Hematopoietic multipotent progenitor cell treated with erythropoietin and hydrocortisone succinate and interleukin-3 and kit ligand, for 17 days (in vitro differentiated cells): ENCODE results near the gene VPS37C.
"Not testable (repeated sequence)": the region's sequence is repeated elsewhere in the genome, so short reads cannot be mapped to it uniquely, and the experiment has no call there.

ENCODE experiments used
- DNase-seq: peaks from one replicate; pipeline ENCODE4 v3.0.0-alpha.2; 2015; ENCODE audit warnings: low spot score

Gene VPS37C

DNA sequence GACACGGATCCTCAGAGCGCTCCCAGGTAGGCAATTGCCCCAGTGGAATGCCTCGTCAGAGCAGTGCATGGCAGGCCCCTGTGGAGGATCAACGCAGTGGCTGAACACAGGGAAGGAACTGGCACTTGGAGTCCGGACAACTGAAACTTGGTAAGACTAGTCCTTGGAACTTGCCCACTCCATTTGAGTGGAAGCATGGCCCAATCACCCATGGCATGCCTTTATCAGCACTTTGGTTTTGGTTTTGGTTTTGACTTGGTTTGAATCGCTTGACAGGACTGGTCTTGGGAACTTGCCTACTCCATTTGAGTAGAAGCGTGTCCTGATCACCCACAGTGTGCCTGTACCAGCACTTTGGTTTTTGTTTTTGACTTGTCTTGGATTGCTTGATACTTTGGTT is 67.1 kb downstream of the VPS37C start:
- DNase-seq: not testable (repeated sequence)

DNA sequence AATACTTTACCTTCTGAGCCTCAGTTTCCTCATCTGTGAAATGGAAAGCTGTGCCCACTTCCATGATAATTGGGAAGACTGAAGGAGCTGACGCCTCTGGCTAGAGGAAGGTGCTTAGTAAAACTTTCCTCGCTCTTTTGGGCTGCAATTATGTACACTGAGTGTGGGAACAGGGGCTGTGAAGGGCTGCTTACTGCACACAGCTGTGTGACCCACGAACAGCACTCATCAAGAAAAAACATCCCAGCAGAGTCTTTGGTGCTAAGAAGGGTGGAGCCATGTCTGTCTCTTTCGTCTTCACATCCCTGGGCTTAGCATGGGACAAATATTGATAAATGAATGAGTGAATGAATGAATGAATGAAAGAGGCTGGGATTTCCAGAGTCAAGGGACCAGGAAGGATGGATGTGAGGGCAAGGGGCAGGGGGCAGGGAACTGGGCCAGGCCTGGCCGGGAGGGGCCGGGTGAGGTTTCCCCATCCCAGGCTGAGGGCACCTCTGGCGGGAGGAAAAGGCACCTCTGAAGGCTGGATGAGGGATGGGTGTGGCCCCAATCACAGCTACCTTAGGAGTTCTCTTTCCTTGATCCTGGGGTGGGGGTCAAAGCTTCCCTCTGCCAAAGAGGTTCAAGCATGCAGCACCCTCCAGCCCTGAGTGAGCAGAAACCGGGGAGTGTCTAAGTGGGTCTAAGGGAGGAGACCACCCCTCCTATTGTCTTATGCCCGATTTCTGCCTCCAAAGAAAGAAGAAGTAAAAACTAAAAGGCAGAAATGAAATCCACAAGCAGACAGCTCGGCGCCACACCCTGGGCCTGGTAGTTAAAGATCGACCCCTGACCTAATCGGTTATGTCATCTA is 68.1 kb downstream of the VPS37C start:
- DNase-seq: no peak

DNA sequence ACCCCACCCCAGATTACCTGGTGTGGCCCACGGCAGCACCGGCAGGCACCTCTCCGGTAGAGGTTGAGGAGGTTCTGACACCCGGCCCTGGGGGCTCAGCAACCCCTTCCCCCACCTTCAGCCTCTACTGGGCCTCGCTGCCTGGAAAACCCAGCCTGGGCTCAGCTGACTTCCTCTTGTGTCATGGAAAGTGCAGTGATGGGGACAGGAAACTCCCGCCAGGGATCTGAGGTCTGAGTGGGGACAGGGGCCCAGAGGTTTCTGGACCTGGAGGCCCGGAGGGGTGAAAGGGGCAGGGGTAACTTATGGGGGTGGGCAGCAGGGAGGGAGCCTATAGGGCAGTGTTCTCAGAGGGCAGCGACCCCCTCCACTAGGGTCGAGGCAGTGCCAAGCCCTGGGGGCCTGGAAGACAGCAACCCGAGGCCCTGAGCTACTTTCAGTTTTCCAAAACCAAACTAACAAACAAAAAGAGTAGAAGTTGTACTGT is 68.9 kb downstream of the VPS37C start:
- DNase-seq: no peak

DNA sequence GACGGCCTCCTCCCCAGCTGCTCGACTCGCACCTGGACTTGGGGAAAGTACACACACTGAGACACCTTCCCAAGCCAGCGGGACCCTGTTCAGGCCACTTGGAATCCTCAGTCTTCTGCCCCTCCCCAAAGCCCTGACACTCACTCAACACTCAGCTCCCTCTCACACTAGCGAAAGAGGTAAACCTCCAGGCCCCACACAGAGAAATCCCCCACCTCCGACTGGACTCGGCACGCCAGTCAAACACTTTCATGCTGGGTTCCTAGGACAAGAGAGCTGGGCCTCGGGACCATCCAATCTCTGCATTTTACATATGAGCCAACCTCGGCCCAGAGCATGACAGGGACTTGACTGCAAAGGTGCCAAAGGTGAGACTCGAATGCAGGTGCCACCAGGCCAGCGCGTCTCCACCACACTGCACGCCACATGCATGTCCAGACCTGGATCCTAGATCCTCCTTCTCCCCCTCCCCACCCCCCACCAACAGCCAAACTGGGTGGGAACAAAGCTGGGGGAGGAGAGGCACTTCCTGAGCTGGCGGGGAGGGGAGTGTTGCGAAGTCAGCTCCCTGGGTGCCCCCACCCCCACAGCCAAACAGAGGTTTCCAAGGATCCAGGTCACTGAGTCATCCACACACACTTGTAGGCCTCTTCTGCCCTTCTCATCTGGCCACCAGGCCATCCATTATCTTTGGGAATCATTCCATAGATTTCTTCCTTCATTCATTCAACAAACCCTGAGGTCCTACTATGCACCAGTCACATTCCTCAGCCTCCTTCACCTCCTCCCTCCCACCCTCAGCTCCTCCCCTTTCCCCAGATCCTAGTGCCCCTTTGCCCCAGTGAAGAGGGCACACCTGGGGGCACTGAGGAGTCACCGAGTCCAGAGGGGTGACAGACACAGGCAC is 69.6 kb downstream of the VPS37C start:
- DNase-seq: no peak

DNA sequence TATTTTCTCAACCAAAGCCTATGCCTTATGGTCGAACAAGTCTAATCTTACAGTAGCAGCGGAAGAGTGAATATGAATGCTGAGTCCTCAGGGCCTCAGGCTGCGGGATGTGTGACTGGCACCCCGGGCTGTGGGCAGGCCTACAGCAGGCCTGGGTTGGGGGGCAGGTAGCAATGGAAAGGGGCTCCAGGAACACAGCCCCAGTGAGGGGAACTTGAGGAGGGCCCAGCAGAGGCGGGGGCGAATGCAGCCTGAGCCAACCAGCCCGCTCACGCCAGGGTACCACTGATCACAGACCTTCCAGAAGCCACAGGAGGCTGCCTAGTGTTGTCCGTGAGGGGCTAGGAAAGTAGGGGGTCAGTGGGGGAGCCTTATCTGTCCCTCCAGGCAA is 70.2 kb downstream of the VPS37C start:
- DNase-seq: no peak

DNA sequence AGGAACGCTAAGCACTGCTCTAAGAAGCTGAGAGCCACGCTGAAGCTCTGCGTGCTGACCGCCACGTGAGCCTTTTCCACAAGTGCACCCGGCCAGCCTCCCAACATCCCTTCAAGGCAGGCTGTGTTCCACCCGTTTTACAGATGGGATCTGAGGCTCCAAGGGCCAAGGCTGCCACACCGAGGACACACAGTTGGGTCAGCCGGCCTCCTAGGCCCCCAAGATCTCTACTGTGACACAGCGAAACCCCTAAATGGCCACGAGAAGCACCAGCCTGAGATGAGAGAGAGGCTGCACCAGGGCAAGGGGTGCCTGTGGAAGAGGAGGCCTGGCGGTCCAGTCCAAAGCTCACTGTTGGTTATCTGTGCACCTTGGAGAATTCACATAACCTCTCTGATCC is 70.7 kb downstream of the VPS37C start:
- no peak for DNase-seq

DNA sequence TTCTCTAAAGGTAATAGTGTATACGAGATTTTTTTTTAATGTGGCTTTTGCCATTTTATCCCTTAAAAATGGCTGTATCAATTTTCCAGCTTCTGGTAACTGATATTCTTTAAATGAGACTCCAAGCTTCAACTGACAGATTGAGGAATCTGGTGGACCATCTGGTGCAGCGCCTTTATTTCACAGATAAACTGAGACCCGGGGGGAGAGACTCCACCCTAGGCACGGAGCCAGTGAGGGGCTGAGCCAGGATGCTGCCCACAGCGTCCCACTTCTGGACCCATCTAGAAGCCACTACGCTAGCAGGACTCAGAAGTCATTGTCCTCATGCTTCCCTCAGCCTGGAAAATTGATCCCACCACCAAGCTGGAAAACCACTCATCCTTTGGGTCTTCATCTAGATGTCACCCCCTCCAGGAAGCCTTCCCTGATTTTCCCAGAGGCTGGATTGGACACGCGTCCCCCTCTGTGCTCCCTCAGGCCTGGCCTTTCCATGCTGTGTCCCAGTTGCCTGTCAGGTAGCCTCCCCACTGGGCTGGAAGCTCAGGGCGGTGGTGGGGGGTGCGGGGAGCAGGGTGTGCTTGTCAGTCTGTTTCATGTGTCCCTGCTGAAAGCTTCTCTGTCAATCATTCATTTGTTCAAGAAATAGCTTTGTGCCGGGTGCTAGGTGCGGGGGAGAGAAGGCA is 71.3 kb downstream of the VPS37C start:
- DNase-seq: no peak

DNA sequence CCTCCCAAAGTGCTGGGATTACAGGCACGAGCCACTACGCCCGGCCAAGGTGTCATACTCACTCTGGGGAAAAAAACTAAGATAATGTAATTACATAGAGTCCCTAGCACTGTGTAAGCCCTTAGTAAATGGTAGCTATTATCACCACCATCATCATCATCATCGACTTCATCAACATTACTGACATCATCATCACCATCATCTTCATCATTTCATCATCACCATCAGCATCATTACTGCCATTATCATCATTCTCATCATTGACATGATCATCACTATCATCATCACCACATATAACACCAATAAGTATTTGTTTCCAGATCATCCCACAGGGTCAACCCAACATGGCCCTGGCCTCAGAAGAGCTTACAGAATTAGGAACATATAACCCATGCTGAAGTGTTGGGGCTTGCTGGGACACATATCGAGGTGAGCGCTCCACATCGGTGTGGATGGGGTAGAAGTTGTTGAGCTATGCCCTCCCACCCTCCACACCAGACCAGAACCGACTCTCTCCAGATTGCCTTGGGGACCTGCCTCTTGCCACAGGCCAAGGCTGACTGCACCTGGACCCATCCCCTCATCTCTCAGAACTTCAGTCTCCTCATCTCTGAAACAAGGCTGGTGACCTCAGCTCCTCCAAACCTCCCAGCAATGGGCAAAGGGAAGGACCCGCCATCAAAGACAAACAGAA is 73.7 kb downstream of the VPS37C start:
- no peak for DNase-seq

DNA sequence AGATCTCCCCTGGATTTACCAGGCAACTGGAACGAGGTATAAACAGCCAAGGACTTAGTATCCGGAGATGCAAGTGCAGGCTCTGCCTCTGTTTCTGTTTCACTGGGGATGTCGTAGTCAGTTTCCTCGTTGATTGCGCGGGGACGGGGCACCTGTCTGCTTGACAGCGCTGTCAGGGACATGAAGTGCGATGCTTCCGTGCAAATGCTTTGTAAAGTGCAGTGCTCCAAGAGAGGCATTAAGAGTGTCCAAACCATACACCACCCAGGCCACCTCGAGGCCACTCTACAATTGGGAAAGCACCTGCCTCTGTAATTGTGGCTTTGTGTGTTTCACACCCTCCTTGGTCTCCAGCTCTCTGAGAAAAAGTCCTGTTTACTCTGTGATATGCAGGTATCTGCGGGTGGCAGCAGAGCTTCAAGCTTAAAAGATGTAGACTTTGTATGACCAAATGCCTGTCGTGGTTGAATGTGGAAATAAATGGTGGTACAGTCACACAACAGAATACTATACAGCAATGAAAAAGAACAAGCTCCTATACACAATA is 77.6 kb downstream of the VPS37C start:
- no peak for DNase-seq

DNA sequence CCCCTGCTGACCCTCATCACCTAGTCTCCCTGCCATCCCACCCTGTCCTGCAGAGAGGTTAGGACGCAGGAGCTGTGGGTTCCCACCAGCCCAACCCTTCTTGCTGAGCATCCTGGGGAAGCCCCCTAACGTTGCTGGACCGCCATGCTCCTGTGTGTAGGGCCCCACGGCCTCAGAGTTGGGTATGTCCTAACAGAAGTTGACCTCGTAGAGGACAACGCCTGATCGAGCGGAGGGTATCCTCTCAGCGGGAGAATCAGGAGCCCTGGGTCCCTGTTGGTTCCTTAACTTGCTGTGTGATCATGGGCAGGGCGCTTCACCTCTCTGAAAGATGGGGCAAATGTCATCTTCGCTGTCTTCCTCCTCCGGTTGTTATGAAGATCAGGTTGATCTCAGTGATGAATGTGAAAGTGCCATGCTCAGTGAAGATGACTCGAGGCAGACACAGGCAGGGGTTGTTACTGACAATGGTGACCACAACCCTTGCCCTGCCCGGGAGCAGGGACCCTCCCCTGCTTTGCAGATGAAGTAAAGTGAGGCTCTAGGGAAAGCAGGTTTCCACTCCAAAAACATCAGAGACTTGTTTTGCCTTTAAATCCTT is 78.2 kb downstream of the VPS37C start:
- no peak for DNase-seq

DNA sequence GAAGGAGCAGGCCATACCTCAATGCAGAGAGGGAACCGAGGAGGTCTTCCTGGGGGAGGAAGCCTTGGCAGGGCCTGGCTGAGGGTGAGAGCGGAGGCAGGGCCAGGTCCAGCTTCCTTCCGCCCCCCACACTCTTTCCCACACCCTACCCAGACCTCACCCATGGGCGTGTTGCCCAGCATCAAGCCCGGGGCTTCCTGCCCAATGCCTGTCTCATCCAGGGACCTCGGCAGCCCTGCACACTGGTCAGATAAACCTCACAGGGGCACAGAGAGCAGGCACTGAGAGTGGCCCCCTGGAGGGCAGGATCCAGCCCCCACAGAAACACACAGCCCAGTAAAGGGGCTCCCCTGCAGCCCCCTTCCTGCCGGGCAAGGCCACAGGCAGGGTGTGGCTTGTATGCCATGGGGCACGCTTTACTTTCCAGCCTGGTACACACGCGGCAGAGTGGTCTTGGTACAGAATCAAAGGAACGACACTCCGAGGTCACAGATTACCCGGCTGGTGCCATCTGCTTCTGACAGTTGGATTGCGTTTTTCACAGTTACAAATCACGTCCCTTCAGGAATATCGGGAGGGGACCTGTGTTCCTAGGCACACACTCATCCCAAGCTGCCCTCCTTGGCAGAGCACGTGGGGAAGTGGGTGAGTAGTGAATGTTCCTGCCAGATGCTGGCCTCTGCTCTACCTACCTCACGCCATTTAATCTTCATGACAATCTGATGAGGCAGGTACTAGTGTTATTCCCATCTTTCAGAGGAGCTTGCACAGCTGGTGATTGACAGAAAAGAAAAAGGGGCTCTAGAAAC is 79.0 kb downstream of the VPS37C start:
- no peak for DNase-seq

DNA sequence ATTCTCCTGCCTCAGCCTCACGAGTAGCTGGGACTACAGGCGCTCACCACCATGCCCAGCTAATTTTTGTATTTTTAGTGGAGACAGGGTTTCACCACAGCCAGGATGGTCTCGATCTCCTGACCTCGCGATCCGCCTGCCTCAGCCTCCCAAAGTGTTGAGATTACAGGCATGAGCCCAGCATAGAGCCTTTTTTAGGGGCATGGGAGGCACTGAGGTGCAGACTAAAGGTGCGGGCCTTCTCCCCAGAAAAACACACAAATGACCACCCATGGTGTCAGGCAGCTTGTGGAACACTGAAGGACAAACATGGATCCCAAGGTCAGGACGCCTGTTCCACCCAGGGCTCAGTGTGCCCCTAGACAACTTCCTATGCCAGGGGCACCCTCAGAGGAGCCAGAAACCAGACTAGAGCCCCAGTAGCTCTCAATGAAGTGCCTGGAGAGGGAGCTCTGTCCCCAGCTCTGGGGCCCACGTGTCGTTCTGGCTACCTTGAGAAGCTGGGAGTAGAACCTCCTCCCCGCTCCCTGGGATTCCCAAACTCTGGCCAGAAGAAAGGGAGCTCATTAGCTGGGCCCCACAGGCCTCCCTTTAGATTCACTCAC is 80.1 kb downstream of the VPS37C start:
- DNase-seq: no peak

DNA sequence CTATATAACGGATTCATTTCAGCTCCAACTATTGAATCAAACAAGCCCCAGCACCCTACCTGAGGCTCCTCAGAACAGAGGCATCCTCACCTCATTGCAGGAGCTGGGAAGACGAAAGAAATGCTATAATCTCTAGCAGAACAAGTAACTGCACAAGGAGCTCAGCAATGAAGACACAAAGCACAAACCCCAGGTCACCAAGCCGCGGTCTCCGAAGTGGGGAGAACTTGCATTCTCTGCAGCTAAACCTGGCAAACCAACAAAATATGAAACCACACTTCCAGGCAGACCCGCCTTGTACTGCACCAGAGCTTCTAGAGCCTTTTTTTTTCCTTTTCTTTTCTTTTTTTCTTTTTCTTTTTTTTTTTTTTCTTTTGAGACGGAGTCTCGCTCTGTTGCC is 80.7 kb downstream of the VPS37C start:
- no peak for DNase-seq
